H1 (cell line): Measurements from ENCODE around the gene EXOC6. TPM values are rescaled to one million over a fixed set of nuclear protein-coding genes. Genes with fewer than 3 reads are reported as not detected.

ENCODE experiments used
- CTCF ChIA-PET: fragments of 300-600 bp; sonication (Branson Sonifier 250); formaldehyde crosslinking; loops from one replicate; lab custom pipeline; 2021; ENCODE audit not compliant: partially characterized antibody; lab: Charles Lee
- POLR2A ChIA-PET: fragments of 300-600 bp; sonication (Branson Sonifier 250); formaldehyde crosslinking; loops from one replicate; lab custom pipeline; 2021; ENCODE audit warnings: inconsistent platforms; ENCODE audit not compliant: partially characterized antibody; lab: Charles Lee
- DNase-seq, 2 experiments: peaks; one replicate each; pipeline versions ENCODE4 v3.0.0 to v3.0.0-alpha.2; 2010 to 2022; ENCODE audit warnings: low spot score in 2 of 2, low read depth in 1 of 2, mixed read lengths in 1 of 2
- FAIRE-seq: peaks from 2 replicates; lab custom pipeline; 2011; peaks lifted over from hg19 to GRCh38; lab: Jason Lieb, UNC
- H2AFZ ChIP-seq: 2 replicates; pipeline ENCODE4 v1.8.1; 2012; ENCODE audit warnings: low read length, inconsistent platforms
- H2AK5ac ChIP-seq: 2 replicates; pipeline ENCODE4 v1.6.1; 2013; ENCODE audit warnings: low read depth, low read length
- H2BK120ac ChIP-seq: replicated peaks from 2 replicates; pipeline ENCODE3; 2013; ENCODE audit warnings: low read depth, low read length, inconsistent platforms
- H2BK12ac ChIP-seq: 2 replicates; pipeline ENCODE4 v1.6.1; 2013; ENCODE audit warnings: low read depth, low read length
- H2BK15ac ChIP-seq: 2 replicates; pipeline ENCODE4 v1.6.1; 2013; ENCODE audit warnings: low read length
- H2BK20ac ChIP-seq: 2 replicates; pipeline ENCODE4 v1.6.1; 2013; ENCODE audit warnings: low read length
- H2BK5ac ChIP-seq: 2 replicates; pipeline ENCODE4 v1.6.1; 2013; ENCODE audit warnings: low read depth, low read length
- H3K14ac ChIP-seq: 2 replicates; pipeline ENCODE4 v1.6.1; 2013; ENCODE audit warnings: inconsistent platforms; ENCODE audit not compliant: insufficient read length
- H3K18ac ChIP-seq: 2 replicates; pipeline ENCODE4 v1.6.1; 2013; ENCODE audit warnings: low read length; ENCODE audit errors: extremely low read depth
- H3K23ac ChIP-seq: 2 replicates; pipeline ENCODE4 v1.6.1; 2013; ENCODE audit warnings: inconsistent platforms; ENCODE audit not compliant: insufficient read length
- H3K23me2 ChIP-seq: 2 replicates; pipeline ENCODE4 v1.6.1; 2013; ENCODE audit warnings: low read depth, low read length
- H3K27ac ChIP-seq: 2 replicates; pipeline ENCODE4 v1.6.1; 2011; ENCODE audit warnings: low read depth, low read length, inconsistent platforms
- H3K27me3 ChIP-seq, 4 experiments: replicated peaks in 1 of 4; 1 replicate in 1 of 4; 2 replicates in 3 of 4; pipeline versions ENCODE4 v1.6.1 to v1.8.1; 2011 to 2013; ENCODE audit warnings: low read length in 3 of 4, mild to moderate bottlenecking in 3 of 4, inconsistent platforms in 2 of 4, mixed read lengths in 2 of 4, moderate library complexity in 1 of 4; ENCODE audit not compliant: control insufficient read depth in 3 of 4, insufficient read depth in 3 of 4; ENCODE audit errors: extremely low read depth in 1 of 4
- H3K36me3 ChIP-seq, 4 experiments: 2 replicates each; pipeline versions ENCODE4 v1.6.1 to v1.8.1; 2011 to 2013; ENCODE audit warnings: mild to moderate bottlenecking in 4 of 4, low read length in 3 of 4, moderate library complexity in 2 of 4, control low read depth in 1 of 4, inconsistent platforms in 1 of 4; ENCODE audit not compliant: insufficient read depth in 4 of 4, control insufficient read depth in 2 of 4
- H3K4ac ChIP-seq: replicated peaks from 2 replicates; pipeline ENCODE3; 2013; ENCODE audit warnings: low read length, low read depth, mixed read lengths, inconsistent platforms; ENCODE audit not compliant: insufficient read length
- H3K4me1 ChIP-seq, 4 experiments: replicated peaks in 1 of 4; 1 replicate in 1 of 4; 2 replicates in 3 of 4; pipeline versions ENCODE4 v1.6.1 to v1.8.1; 2011 to 2013; ENCODE audit warnings: low read length in 3 of 4, inconsistent platforms in 2 of 4, mixed read lengths in 1 of 4; ENCODE audit not compliant: insufficient read depth in 4 of 4, control insufficient read depth in 3 of 4
- H3K4me2 ChIP-seq, 2 experiments: 2 replicates each; pipeline versions ENCODE4 v1.6.1 to v1.8.1; 2011 to 2013; ENCODE audit warnings: low read depth in 2 of 2, low read length in 2 of 2, control low read depth in 1 of 2, inconsistent platforms in 1 of 2, mild to moderate bottlenecking in 1 of 2; ENCODE audit not compliant: insufficient read depth in 1 of 2
- H3K4me3 ChIP-seq, 4 experiments: fragments of 200-600, 300-600 bp in 1 of 4; sonication (generic), shearing (Covaris generic), sonication (Bioruptor Twin) in 1 of 4; 2 replicates each; pipeline versions ENCODE4 v1.5.1 to v1.8.1; 2011 to 2016; ENCODE audit warnings: low read length in 4 of 4, low read depth in 3 of 4, control low read depth in 2 of 4, inconsistent platforms in 2 of 4, mild to moderate bottlenecking in 2 of 4, mixed read lengths in 1 of 4, moderate library complexity in 1 of 4; ENCODE audit not compliant: insufficient read depth in 2 of 4; ENCODE audit errors: extremely low read depth in 1 of 4
- H3K56ac ChIP-seq: replicated peaks from 2 replicates; pipeline ENCODE3; 2013; ENCODE audit warnings: low read depth, mild to moderate bottlenecking, mixed read lengths, low read length, inconsistent platforms; ENCODE audit not compliant: insufficient read length
- H3K79me1 ChIP-seq: 2 replicates; pipeline ENCODE4 v1.6.1; 2013; ENCODE audit warnings: low read depth, low read length, control low read depth
- H3K79me2 ChIP-seq, 2 experiments: 2 replicates each; pipeline versions ENCODE4 v1.6.1 to v1.8.1; 2012 to 2013; ENCODE audit warnings: low read length in 2 of 2, mild to moderate bottlenecking in 2 of 2, inconsistent platforms in 1 of 2; ENCODE audit not compliant: insufficient read depth in 2 of 2, control insufficient read depth in 1 of 2
- H3K9ac ChIP-seq, 4 experiments: replicated peaks in 1 of 4; 1 replicate in 1 of 4; 2 replicates in 3 of 4; pipeline versions ENCODE4 v1.6.1 to v1.8.1; 2011 to 2013; ENCODE audit warnings: low read depth in 3 of 4, low read length in 3 of 4, control low read depth in 2 of 4, mild to moderate bottlenecking in 2 of 4, moderate library complexity in 2 of 4, inconsistent platforms in 1 of 4; ENCODE audit errors: extremely low read depth in 1 of 4
- H3K9me3 ChIP-seq, 2 experiments: 2 replicates each; pipeline versions ENCODE4 v1.6.1 to v1.8.1; 2012 to 2013; ENCODE audit warnings: mild to moderate bottlenecking in 2 of 2, moderate library complexity in 2 of 2, control low read depth in 1 of 2, inconsistent platforms in 1 of 2, low read depth in 1 of 2, low read length in 1 of 2, mixed read lengths in 1 of 2; ENCODE audit not compliant: insufficient read depth in 2 of 2
- H4K20me1 ChIP-seq, 2 experiments: replicated peaks in 1 of 2; 2 replicates each; pipeline versions ENCODE3 to v1.8.1; 2011 to 2013; ENCODE audit warnings: inconsistent platforms in 2 of 2, low read length in 2 of 2, mild to moderate bottlenecking in 1 of 2; ENCODE audit not compliant: insufficient read depth in 2 of 2, control insufficient read depth in 1 of 2
- H4K5ac ChIP-seq: 2 replicates; pipeline ENCODE4 v1.6.1; 2013; ENCODE audit warnings: low read length, low read depth, mixed read lengths, inconsistent platforms; ENCODE audit not compliant: insufficient read length
- H4K8ac ChIP-seq: 2 replicates; pipeline ENCODE4 v1.8.0; 2013; ENCODE audit warnings: mild to moderate bottlenecking, moderate library complexity, low read length, inconsistent platforms; ENCODE audit not compliant: insufficient read depth; ENCODE audit errors: extremely low read depth
- H4K91ac ChIP-seq: replicated peaks from 2 replicates; pipeline ENCODE3; 2013; ENCODE audit warnings: low read length, mixed read lengths, inconsistent platforms; ENCODE audit not compliant: insufficient read length
- BACH1 ChIP-seq: IDR thresholded peaks from 2 replicates; pipeline ENCODE4 v1.6.1; 2012; ENCODE audit warnings: low read length, improper control_type of control experiment
- EZH2 ChIP-seq: fragments of 200-600 bp; sonication (generic); IDR thresholded peaks from 2 replicates; pipeline ENCODE4 v1.7.1; 2012; ENCODE audit warnings: low read depth, mild to moderate bottlenecking, moderate library complexity, low read length, inconsistent platforms; ENCODE audit not compliant: severe bottlenecking
- HDAC6 ChIP-seq: IDR thresholded peaks from one replicate; pipeline ENCODE4 v1.7.1; 2012; ENCODE audit warnings: low read depth, mild to moderate bottlenecking, inconsistent platforms, low read length, moderate library complexity
- KDM4A ChIP-seq: IDR thresholded peaks from one replicate; pipeline ENCODE4 v1.7.1; 2012; ENCODE audit warnings: low read depth, mild to moderate bottlenecking, moderate library complexity, low read length, inconsistent platforms; ENCODE audit not compliant: severe bottlenecking
- RNF2 ChIP-seq: fragments of 200-900, 300-1000 bp; sonication (generic); IDR thresholded peaks from 2 replicates; pipeline ENCODE4 v1.7.1; 2016; ENCODE audit warnings: borderline replicate concordance, low read depth, mild to moderate bottlenecking, antibody characterized with exemption, low read length; ENCODE audit not compliant: poor library complexity, severe bottlenecking; ENCODE audit errors: missing control alignments
- SAP30 ChIP-seq: fragments of 300-600 bp; sonication (generic); IDR thresholded peaks from 2 replicates; pipeline ENCODE4 v1.7.1; 2012; ENCODE audit warnings: low read length, moderate library complexity, mild to moderate bottlenecking, inconsistent platforms; ENCODE audit not compliant: insufficient read depth, insufficient replicate concordance
- SRF ChIP-seq: IDR thresholded peaks from 2 replicates; pipeline ENCODE4 v1.6.1; 2011; ENCODE audit warnings: mild to moderate bottlenecking, low read depth, low read length, moderate library complexity
- WGBS, 2 experiments: shearing (Covaris generic) in 1 of 2; methylation state at CpG; one replicate each; pipeline versions ENCODE4 v1.1.6 to v1.1.7; 2013 to 2015; ENCODE audit warnings: low lambda C conversion rate in 2 of 2, mixed read lengths in 2 of 2, inconsistent platforms in 1 of 2, low coverage in 1 of 2, missing lambda C conversion rate in 1 of 2; ENCODE audit not compliant: insufficient replicate concordance in 2 of 2, insufficient coverage in 1 of 2, insufficient read length in 1 of 2; ENCODE audit errors: extremely low coverage in 1 of 2, missing lambda C conversion rate in 1 of 2; 5-methylcytosine and 5-hydroxymethylcytosine counted together
- polyA plus RNA-seq, 7 experiments: library from polyadenylated mRNA; depleted of rRNA in 3 of 7; stranded (reverse) in 5 of 7; unstranded in 2 of 7; fragments of >200 nt in 5 of 7; fragments of 200-250 nt in 2 of 7; gene quantifications; 1 replicate in 5 of 7; 2 replicates in 1 of 7; 4 replicates in 1 of 7; pipeline versions ENCODE4 v1.2.1 to v1.2.3, GENCODE V29; 2011 to 2013; ENCODE audit warnings: missing spikeins in 2 of 7, mixed read lengths in 2 of 7
- total RNA-seq: library from RNA; stranded (reverse); fragmentation: NEBNext Ultra II Directional; extraction: Animal tissue kit (Norgen Biotek cat#: 25700); gene quantifications from 2 replicates; pipeline ENCODE4 v1.2.1, GENCODE V29; 2021
- TF ChIP-seq, protein P1 (sequence below): IDR thresholded peaks from 2 replicates; pipeline ENCODE4 v1.6.1; 2012; ENCODE audit warnings: low read length, inconsistent platforms

The EXOC6 gene
- total and polyA plus RNA-seq, 2 of the 8 experiments (the other 6 are each of a cell fraction or from before 2014, with no cell fraction given), result 1.7 to 4.5 TPM

DNA sequence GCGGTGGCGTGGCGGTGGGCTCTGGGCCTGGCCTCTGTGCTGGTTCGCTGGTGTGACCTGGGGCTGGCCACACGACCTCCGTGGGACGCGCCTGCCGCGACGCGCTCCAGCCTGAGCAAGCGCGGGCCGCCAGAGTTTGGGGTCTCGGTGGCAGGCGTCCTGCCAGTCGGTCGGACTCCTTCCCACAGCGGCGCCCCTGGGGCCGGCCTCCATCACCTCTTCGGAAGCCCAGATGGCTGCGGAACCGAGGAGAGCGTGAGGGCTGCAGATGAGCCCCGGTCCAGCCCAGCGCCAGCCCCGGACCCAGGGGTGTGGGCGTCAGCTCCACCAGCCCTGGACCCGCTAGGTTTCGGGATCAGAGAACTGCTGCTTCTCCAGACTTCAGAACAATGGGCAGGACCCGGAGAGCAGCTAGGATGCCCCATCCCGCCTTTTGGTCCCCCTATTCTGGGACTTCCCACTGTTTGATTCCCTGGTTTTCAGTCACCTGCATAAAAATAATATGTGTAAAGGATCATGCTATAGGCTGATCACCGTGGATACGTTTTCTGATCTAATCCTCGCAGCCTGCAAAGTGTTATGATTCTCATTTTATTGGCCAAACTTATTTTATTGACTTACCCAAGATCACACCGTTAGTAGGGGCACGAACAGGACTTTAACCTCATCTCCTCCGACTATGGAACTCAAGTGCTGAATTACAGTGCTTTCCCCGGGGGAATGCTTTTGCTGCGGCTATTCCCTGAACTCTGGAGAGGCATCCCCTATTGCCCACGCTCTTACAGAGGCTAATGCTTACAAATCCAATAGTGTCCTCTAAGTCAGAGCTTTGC, 215.0 kb downstream of the EXOC6 start:
- FAIRE-seq (no peak), DNase-seq (no peak)
- H2BK12ac ChIP-seq, result peak overlapping the region; percentile 76; the same call in 1 of the 2 replicates
- H4K91ac ChIP-seq, result no peak overlapping the region
- H3K4me3 ChIP-seq, result peak overlapping the region; percentile 22 to 59 (median 33)
- H2BK20ac ChIP-seq, result no peak overlapping the region
- H3K4me1 ChIP-seq, result peaks cover 3 to 35% (median 27%) of the 10 kb centered on the region in 4 experiments
- H3K56ac ChIP-seq, result no peak overlapping the region
- no peak overlapping the region for H3K4ac ChIP-seq
- H2BK15ac ChIP-seq, result no peak overlapping the region
- no peak overlapping the region for H4K5ac ChIP-seq
- H3K9ac ChIP-seq, result no peak overlapping the region
- no peak overlapping the region for H2AK5ac ChIP-seq
- peaks cover 96 to 100% (median 98%) of the 10 kb centered on the region in 4 experiments for H3K27me3 ChIP-seq
- H3K14ac ChIP-seq, result no peak overlapping the region
- no peak overlapping the region for H3K23ac ChIP-seq
- peak overlapping the region; percentile 74 for H4K8ac ChIP-seq
- ChIA-PET POLR2A (interaction anchor here (1.2 to 5.7 kb wide), 2 partner anchors 9 to 11 kb away, joined by 3 to 26 read pairs; partner anchors contain the start of gene CYP26A1), CTCF (interaction anchor here (0.6 to 14.8 kb wide), 16 partner anchors 10 to 295 kb away, joined by 3 to 147 read pairs (median 6); partner anchors contain the start of gene CYP26A1)
- peak overlapping the region; percentile 75 to 89 for H3K4me2 ChIP-seq
- peaks cover 15% of the 10 kb centered on the region; the same call in 1 of the 2 replicates for H3K23me2 ChIP-seq
- H3K36me3 ChIP-seq, result peaks cover 0 to 20% (median 1%) of the 10 kb centered on the region in 4 experiments; a peak in 1 of 8 replicates
- H2BK5ac ChIP-seq, result no peak overlapping the region
- H3K27ac ChIP-seq, result no peak overlapping the region
- H3K79me2 ChIP-seq, result no peaks in the 10 kb centered on the region
- no peaks in the 10 kb centered on the region for H3K79me1 ChIP-seq
- H3K9me3 ChIP-seq, result no peaks in the 10 kb centered on the region; a peak in 1 of 4 replicates
- no peak overlapping the region for H2AFZ ChIP-seq
- WGBS, 2 experiments, result 23% methylated on average over 19 of the region's 43 CpGs; no CpG with 5 or more reads in 1 of the 2 experiments
- H4K20me1 ChIP-seq, result peaks cover 9 to 31% of the 10 kb centered on the region in 2 experiments
- no peak overlapping the region for H2BK120ac ChIP-seq
- peak overlapping the region; percentile 66; the same call in 1 of the 2 replicates for H3K18ac ChIP-seq
- TF ChIP-seq EZH2 (peak; percentile 68), SAP30 (no peak), HDAC6 (no peak), SRF (no peak), BACH1 (no peak), RNF2 (peak; percentile 62), KDM4A (peak; percentile 79)
- TF ChIP-seq, protein P1, sequence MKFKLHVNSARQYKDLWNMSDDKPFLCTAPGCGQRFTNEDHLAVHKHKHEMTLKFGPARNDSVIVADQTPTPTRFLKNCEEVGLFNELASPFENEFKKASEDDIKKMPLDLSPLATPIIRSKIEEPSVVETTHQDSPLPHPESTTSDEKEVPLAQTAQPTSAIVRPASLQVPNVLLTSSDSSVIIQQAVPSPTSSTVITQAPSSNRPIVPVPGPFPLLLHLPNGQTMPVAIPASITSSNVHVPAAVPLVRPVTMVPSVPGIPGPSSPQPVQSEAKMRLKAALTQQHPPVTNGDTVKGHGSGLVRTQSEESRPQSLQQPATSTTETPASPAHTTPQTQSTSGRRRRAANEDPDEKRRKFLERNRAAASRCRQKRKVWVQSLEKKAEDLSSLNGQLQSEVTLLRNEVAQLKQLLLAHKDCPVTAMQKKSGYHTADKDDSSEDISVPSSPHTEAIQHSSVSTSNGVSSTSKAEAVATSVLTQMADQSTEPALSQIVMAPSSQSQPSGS, result no peak
